RWPE2 (cell line): ENCODE data around the gene TF.

Experiments used
- ATAC-seq: fragments of 200-7000 bp; cut with Tn5 transposase; 3 replicates; pipeline ENCODE4 v1.9.1; 2021; ENCODE audit warnings: low read depth
- DNase-seq: peaks from one replicate; pipeline ENCODE4 v3.0.0-alpha.2; 2020; ENCODE audit warnings: low spot score
- H3K27ac ChIP-seq: fragments of 450-650 bp; 2 replicates; pipeline ENCODE4 v1.5.1; 2017; ENCODE audit warnings: mild to moderate bottlenecking; ENCODE audit not compliant: poor library complexity, severe bottlenecking
- H3K27me3 ChIP-seq: fragments of 250-450 bp; sonication (Bioruptor Pico); 2 replicates; pipeline ENCODE4 v1.5.1; 2021; ENCODE audit warnings: mild to moderate bottlenecking, moderate library complexity; ENCODE audit not compliant: insufficient read depth, poor library complexity, severe bottlenecking
- H3K36me3 ChIP-seq: fragments of 250-450 bp; sonication (Bioruptor Pico); 2 replicates; pipeline ENCODE4 v1.5.1; 2020; ENCODE audit warnings: low read depth, mild to moderate bottlenecking, moderate library complexity
- H3K4me1 ChIP-seq: fragments of 250-450 bp; sonication (Bioruptor Pico); 2 replicates; pipeline ENCODE4 v1.5.1; 2021; ENCODE audit warnings: mild to moderate bottlenecking, moderate library complexity; ENCODE audit not compliant: insufficient read depth, poor library complexity, severe bottlenecking
- H3K4me3 ChIP-seq: fragments of 250-450 bp; sonication (Bioruptor Pico); 2 replicates; pipeline ENCODE4 v1.5.1; 2021; ENCODE audit warnings: mild to moderate bottlenecking, moderate library complexity; ENCODE audit not compliant: severe bottlenecking
- H3K9me3 ChIP-seq: fragments of 250-450 bp; sonication (Bioruptor Pico); 2 replicates; pipeline ENCODE4 v1.5.1; 2021; ENCODE audit warnings: mild to moderate bottlenecking, moderate library complexity; ENCODE audit not compliant: severe bottlenecking
- CTCF ChIP-seq: fragments of 450-650 bp; IDR thresholded peaks from one replicate; pipeline ENCODE4 v1.5.1; 2017; ENCODE audit warnings: mild to moderate bottlenecking, moderate library complexity; ENCODE audit not compliant: poor library complexity, severe bottlenecking

TF gene

DNA sequence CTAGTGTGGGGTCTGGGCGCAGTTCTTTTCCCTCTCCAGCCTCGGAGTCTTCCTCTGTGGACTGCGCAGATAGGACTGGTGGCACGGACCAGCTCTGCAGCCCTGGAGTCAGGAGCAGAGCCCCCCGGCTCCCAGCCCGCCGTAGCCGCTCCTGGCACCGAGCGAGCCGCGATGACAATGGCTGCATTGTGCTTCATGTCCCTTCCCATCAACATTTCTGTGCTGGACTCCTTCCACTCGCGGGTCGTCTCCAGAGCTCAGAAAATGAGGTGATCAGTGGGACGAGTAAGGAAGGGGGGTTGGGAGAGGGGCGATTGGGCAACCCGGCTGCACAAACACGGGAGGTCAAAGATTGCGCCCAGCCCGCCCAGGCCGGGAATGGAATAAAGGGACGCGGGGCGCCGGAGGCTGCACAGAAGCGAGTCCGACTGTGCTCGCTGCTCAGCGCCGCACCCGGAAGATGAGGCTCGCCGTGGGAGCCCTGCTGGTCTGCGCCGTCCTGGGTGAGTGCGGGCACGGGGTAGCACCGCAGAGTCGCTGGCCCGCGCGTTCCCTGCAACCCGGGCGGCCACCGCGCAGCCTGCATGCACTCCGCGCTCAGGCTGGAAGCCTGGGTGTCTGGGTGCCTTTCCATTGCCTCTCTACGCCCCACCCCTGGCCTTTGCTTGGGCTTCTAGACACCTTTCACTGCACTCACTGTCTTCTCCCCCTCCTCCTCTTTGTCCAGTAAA, at the start of gene TF:
Gene TF, plus strand, starts transcription at position 413 of the 731 bp plus-strand sequence. Its CDS starts 48 bp downstream, at position 461.
- ATAC-seq (peak; percentile 56), DNase-seq (no peak)
- no peak for TF ChIP-seq CTCF
- H3K27ac ChIP-seq, result no peak within 1 kb of the TSS
- H3K9me3 ChIP-seq, result no peaks in the 10 kb centered on the region
- no peaks in the 10 kb centered on the region for H3K36me3 ChIP-seq
- H3K4me1 ChIP-seq, result no peaks in the 10 kb centered on the region
- H3K27me3 ChIP-seq, result peaks cover 28% of the 10 kb centered on the region
- no peak within 1 kb of the TSS for H3K4me3 ChIP-seq

GRCh38 chr3:133697960-133698359, 48.2 kb upstream of the TF start:
- Histone ChIP-seq H3K27ac (no peak overlapping the region), H3K4me1 (no peaks in the 10 kb centered on the region), H3K4me3 (no peak overlapping the region), H3K9me3 (no peaks in the 10 kb centered on the region), H3K27me3 (no peaks in the 10 kb centered on the region), H3K36me3 (no peaks in the 10 kb centered on the region)
- TF ChIP-seq CTCF, result no peak
- ATAC-seq (no peak), DNase-seq (no peak)

- no peaks in the 10 kb centered on the region for H3K27me3 ChIP-seq
- ATAC-seq, result no peak
- no peak overlapping the region for H3K27ac ChIP-seq
- no peak for TF ChIP-seq CTCF
- H3K4me1 ChIP-seq, result no peaks in the 10 kb centered on the region
- DNase-seq, result no peak
- no peak overlapping the region for H3K4me3 ChIP-seq
- H3K9me3 ChIP-seq, result no peaks in the 10 kb centered on the region
- H3K36me3 ChIP-seq, result no peaks in the 10 kb centered on the region
Measured at GRCh38 chr3:133699467-133699866, 46.7 kb upstream of the TF start.

DNA sequence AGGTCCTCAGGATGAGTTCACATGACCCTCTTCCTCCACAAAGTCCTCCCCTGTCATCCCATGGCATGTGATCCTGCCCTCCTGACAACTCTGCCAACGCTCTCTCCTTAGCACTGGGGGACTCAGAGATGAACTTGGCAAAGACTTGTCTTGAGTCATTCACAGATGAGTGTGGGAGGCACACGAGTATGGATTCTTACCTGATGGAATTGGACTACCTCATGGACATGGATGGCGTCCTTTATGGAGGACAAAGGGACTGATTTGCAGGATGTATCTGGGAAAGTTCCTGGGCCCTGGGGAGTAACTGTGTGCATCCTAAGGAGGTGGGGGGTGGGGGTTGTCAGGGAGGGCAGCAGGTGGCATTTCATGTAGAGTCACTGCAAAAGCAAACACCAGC, 46.3 kb upstream of the TF start:
- H3K4me3 ChIP-seq, result no peak overlapping the region
- H3K4me1 ChIP-seq, result no peaks in the 10 kb centered on the region
- TF ChIP-seq CTCF, result no peak
- H3K27ac ChIP-seq, result no peak overlapping the region
- H3K36me3 ChIP-seq, result no peaks in the 10 kb centered on the region
- ATAC-seq (no peak), DNase-seq (no peak)
- H3K9me3 ChIP-seq, result no peaks in the 10 kb centered on the region
- H3K27me3 ChIP-seq, result no peaks in the 10 kb centered on the region

DNA sequence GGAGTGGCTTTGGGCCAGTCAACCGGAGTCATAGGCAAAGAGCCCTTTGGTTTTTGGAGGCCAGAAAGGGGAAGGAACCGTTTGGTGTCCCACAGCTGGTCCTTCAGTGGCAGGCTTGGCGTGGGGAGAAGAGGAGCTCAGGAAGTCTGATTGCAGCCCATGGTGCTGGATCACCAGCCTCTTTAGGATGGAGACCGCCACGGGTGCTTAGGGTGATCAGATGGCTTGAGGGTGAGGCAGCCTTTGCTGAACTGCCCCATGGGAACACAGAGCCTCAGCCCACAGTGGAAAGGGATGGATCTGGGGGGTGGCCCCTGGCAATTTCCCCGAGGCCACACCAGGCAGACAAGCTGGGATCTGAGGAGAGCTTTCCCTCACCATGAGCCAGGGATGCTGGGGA, 45.8 kb upstream of the TF start:
- DNase-seq (no peak), ATAC-seq (no peak)
- Histone ChIP-seq H3K36me3 (no peaks in the 10 kb centered on the region), H3K27ac (no peak overlapping the region), H3K27me3 (no peaks in the 10 kb centered on the region), H3K9me3 (no peaks in the 10 kb centered on the region), H3K4me1 (no peaks in the 10 kb centered on the region), H3K4me3 (no peak overlapping the region)
- TF ChIP-seq CTCF, result no peak
